OCI-LY1 (cell line): ENCODE results near the gene INSYN1.

Experiments
- H2AFZ ChIP-seq: fragments of 200-600 bp; sonication (generic), shearing (Covaris generic); 2 replicates; pipeline ENCODE4 v1.6.0; 2014; ENCODE audit warnings: antibody characterized with exemption, mild to moderate bottlenecking, low read length
- H3F3A ChIP-seq: fragments of 200-600 bp; sonication (generic), shearing (Covaris generic); 2 replicates; pipeline ENCODE4 v1.6.0; 2014; ENCODE audit warnings: mild to moderate bottlenecking, antibody characterized with exemption, low read length, moderate library complexity; ENCODE audit not compliant: insufficient read depth
- H3K27ac ChIP-seq: fragments of 200-600 bp; sonication (generic); 2 replicates; pipeline ENCODE4 v1.5.1; 2014; ENCODE audit warnings: low read length, mixed run types, mild to moderate bottlenecking, low read depth; ENCODE audit not compliant: poor library complexity, severe bottlenecking
- H3K27me3 ChIP-seq: fragments of 200-600 bp; sonication (generic); 2 replicates; pipeline ENCODE4 v1.6.0; 2014; ENCODE audit warnings: antibody characterized with exemption, mild to moderate bottlenecking, low read length, moderate library complexity; ENCODE audit not compliant: insufficient read depth
- H3K36me3 ChIP-seq: fragments of 200-600 bp; sonication (generic); 2 replicates; pipeline ENCODE4 v1.6.1; 2014; ENCODE audit warnings: mild to moderate bottlenecking, antibody characterized with exemption, low read length, moderate library complexity, mixed read lengths; ENCODE audit not compliant: insufficient read depth
- H3K4me1 ChIP-seq: fragments of 200-600 bp; sonication (generic); 2 replicates; pipeline ENCODE4 v1.5.1; 2014; ENCODE audit warnings: mild to moderate bottlenecking, low read length, moderate library complexity; ENCODE audit not compliant: insufficient read depth, severe bottlenecking
- H3K4me2 ChIP-seq: fragments of 200-600 bp; sonication (generic), shearing (Covaris generic); 2 replicates; pipeline ENCODE4 v1.6.1; 2014; ENCODE audit warnings: low read length
- H3K4me3 ChIP-seq: fragments of 200-600 bp; sonication (generic); 2 replicates; pipeline ENCODE4 v1.5.1; 2014; ENCODE audit warnings: low read length, low read depth, mild to moderate bottlenecking, mixed read lengths; ENCODE audit not compliant: poor library complexity, severe bottlenecking
- H3K79me2 ChIP-seq: fragments of 200-600 bp; shearing (Covaris generic); 2 replicates; pipeline ENCODE4 v1.6.1; 2016; ENCODE audit warnings: mixed run types, low read length, mixed read lengths; ENCODE audit not compliant: insufficient read depth
- H3K9ac ChIP-seq: fragments of 200-600 bp; sonication (generic), shearing (Covaris generic); 2 replicates; pipeline ENCODE4 v1.6.1; 2014; ENCODE audit warnings: mild to moderate bottlenecking, low read length, mixed read lengths
- H3K9me2 ChIP-seq: fragments of 200-600 bp; sonication (generic), shearing (Covaris generic); 2 replicates; pipeline ENCODE4 v1.6.1; 2014; ENCODE audit warnings: low read depth, mild to moderate bottlenecking, low read length, mixed read lengths
- H3K9me3 ChIP-seq: fragments of 200-600 bp; shearing (Covaris generic); 2 replicates; pipeline ENCODE4 v1.6.1; 2014; ENCODE audit warnings: low read length, mixed read lengths
- H4K20me1 ChIP-seq: fragments of 200-600 bp; sonication (generic), shearing (Covaris generic); 2 replicates; pipeline ENCODE4 v1.6.0; 2016; ENCODE audit warnings: mild to moderate bottlenecking, low read length; ENCODE audit not compliant: insufficient read depth
- EZH2 ChIP-seq: fragments of 200-600 bp; sonication (generic), shearing (Covaris generic); IDR thresholded peaks from 2 replicates; pipeline ENCODE4 v1.8.0; 2017; ENCODE audit warnings: borderline replicate concordance, mixed run types, mild to moderate bottlenecking, antibody characterized with exemption, low read length, moderate library complexity, mixed read lengths
- TF ChIP-seq, protein P1 (sequence below): fragments of 200-600 bp; sonication (generic), shearing (Covaris generic); IDR thresholded peaks from 2 replicates; pipeline ENCODE4 v1.5.1; 2017; ENCODE audit warnings: mild to moderate bottlenecking, antibody characterized with exemption, low read length, moderate library complexity, mixed read lengths

Gene INSYN1

DNA sequence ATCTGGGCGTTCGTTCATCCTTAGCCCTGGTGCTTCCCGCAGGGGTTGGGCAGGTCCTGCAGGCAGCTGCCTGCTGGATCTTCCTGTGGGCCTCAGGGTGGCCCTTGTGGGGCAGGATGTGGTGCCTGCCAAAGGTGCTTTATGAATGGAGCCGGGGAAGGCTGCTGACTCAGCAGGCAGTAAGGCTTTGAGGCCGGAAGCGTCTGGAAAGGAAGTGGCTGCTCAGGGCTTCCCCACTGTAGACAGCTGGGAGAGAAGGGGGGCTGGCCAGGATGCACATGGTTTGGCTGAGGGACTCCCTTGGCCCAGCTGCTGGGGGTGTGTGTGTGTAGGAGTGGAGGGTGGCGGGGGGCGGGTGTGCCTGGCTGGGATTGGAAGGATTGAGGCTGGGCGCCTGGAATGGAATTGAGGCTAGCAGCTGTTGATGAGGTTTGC, 56.1 kb downstream of the INSYN1 start:
- H3K9me2 ChIP-seq, result no peaks in the 10 kb centered on the region
- H3K4me2 ChIP-seq, result no peak overlapping the region
- H2AFZ ChIP-seq, result no peak overlapping the region
- TF ChIP-seq EZH2, result no peak
- no peak overlapping the region for H3K4me3 ChIP-seq
- H3K27ac ChIP-seq, result no peak overlapping the region
- H3K4me1 ChIP-seq, result peaks cover 5% of the 10 kb centered on the region
- no peaks in the 10 kb centered on the region for H3K36me3 ChIP-seq
- no peaks in the 10 kb centered on the region for H3F3A ChIP-seq
- H4K20me1 ChIP-seq, result no peaks in the 10 kb centered on the region
- peaks cover 5% of the 10 kb centered on the region; the same call in 1 of the 2 replicates for H3K27me3 ChIP-seq
- H3K9me3 ChIP-seq, result no peaks in the 10 kb centered on the region
- no peaks in the 10 kb centered on the region for H3K79me2 ChIP-seq
- H3K9ac ChIP-seq, result no peak overlapping the region

DNA sequence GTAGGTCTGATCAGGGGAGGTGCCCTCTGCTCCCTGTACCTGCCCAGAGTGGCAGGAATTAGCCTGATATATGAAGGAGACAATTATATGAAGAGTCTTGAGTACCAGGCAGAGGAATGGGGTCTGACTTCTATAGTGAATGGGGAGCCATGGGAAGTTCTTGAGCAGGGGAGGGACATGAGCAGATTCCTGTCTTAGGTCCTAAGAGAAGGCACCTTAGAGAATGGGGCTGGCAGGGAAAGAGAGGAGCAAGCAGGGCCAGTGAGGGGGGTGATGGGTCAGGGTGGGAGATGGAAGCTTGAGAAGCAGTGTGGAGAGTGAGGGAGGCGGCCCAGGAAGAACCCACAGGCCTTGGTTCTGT, 56.5 kb downstream of the INSYN1 start:
- peaks cover 5% of the 10 kb centered on the region; the same call in 1 of the 2 replicates for H3K27me3 ChIP-seq
- H3K9me3 ChIP-seq, result no peaks in the 10 kb centered on the region
- H2AFZ ChIP-seq, result no peak overlapping the region
- H3F3A ChIP-seq, result no peaks in the 10 kb centered on the region
- no peaks in the 10 kb centered on the region for H3K79me2 ChIP-seq
- no peak overlapping the region for H3K4me2 ChIP-seq
- no peak overlapping the region for H3K27ac ChIP-seq
- H3K9me2 ChIP-seq, result no peaks in the 10 kb centered on the region
- H3K9ac ChIP-seq, result no peak overlapping the region
- H3K4me3 ChIP-seq, result no peak overlapping the region
- H3K4me1 ChIP-seq, result peaks cover 5% of the 10 kb centered on the region
- no peaks in the 10 kb centered on the region for H3K36me3 ChIP-seq
- no peak for TF ChIP-seq EZH2
- TF ChIP-seq, protein P1, sequence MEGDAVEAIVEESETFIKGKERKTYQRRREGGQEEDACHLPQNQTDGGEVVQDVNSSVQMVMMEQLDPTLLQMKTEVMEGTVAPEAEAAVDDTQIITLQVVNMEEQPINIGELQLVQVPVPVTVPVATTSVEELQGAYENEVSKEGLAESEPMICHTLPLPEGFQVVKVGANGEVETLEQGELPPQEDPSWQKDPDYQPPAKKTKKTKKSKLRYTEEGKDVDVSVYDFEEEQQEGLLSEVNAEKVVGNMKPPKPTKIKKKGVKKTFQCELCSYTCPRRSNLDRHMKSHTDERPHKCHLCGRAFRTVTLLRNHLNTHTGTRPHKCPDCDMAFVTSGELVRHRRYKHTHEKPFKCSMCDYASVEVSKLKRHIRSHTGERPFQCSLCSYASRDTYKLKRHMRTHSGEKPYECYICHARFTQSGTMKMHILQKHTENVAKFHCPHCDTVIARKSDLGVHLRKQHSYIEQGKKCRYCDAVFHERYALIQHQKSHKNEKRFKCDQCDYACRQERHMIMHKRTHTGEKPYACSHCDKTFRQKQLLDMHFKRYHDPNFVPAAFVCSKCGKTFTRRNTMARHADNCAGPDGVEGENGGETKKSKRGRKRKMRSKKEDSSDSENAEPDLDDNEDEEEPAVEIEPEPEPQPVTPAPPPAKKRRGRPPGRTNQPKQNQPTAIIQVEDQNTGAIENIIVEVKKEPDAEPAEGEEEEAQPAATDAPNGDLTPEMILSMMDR, result no peak
- H4K20me1 ChIP-seq, result no peaks in the 10 kb centered on the region

DNA sequence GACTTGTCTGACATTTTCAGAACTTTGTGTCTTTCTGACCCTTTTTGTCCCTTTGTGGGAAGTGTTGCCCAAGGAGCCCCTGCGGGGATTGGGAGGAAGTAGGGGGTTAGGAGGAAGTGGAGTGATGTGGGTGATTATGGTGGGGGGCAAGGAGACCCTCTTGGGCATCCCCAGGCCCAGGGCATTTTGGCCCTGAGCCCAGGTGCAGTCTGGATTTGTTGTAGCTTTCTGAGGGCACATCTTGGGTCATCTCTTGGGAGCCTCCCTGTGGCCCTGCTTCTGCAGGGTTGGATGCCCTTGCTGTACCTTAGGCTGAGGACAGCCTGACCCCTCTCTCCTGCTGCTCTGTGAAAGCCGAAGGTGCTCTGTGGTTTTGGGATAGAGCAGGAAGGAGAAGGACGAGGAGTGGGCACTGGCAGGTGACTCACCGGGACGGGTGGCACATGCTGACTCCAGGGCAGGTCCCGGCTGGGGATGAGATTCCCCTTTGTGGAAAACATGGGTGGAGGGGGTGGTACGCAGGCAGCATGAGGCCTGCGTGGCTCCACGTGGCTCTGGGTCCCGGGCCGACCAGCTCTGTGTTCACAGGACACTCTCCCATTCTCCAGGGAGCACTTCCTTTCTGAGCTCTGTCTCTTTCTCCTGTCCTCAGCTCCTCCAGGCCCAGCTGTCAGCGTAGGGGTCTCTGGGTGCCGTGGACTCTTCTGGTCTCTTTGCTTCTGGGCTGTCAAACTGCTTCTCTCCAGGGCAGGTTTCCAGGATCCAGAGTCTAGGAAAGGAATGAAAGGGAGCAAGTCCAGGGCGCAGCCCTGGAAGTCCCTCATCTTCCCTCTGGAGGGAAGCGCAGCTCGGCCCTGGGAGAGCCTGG, 57.1 kb downstream of the INSYN1 start:
- Histone ChIP-seq H3K9me3 (no peaks in the 10 kb centered on the region), H3K27ac (no peak overlapping the region), H3K4me1 (peaks cover 5% of the 10 kb centered on the region), H3K4me3 (no peak overlapping the region), H3F3A (no peaks in the 10 kb centered on the region), H3K79me2 (no peaks in the 10 kb centered on the region), H3K27me3 (peaks cover 5% of the 10 kb centered on the region; the same call in 1 of the 2 replicates), H3K9me2 (no peaks in the 10 kb centered on the region), H3K4me2 (no peak overlapping the region), H4K20me1 (no peaks in the 10 kb centered on the region), H3K36me3 (no peaks in the 10 kb centered on the region), H2AFZ (no peak overlapping the region), H3K9ac (no peak overlapping the region)
- TF ChIP-seq EZH2, result no peak
- TF ChIP-seq, protein P1, result no peak
